Inflammatory macrophage treated with lipopolysaccharide for 4 hours (primary cell): ENCODE measurements around the gene USP17L30.
"Not testable (repeated sequence)": the region's sequence is repeated elsewhere in the genome, so short reads cannot be mapped to it uniquely, and the experiment has no call there.

ENCODE experiments used
- DNase-seq: peaks from one replicate; pipeline ENCODE4 v3.0.0-alpha.2; 2020

The USP17L30 gene

DNA sequence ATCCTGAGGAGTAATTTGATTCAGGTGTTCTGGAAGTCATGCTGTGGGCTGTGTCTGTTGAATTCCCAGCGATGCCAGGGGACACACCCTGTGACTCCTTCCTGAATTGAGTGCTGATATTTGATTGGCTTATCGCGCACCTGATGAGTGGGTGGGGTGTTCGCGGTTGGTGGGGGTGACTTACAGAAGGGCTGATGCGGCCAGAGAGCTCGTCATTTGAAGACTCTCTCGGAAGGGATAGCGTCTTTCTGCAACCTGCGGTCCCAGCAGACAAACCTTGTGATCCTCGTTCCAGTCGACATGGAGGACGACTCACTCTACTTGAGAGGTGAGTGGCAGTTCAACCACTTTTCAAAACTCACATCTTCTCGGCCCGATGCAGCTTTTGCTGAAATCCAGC, at the start of gene USP17L30:
Gene USP17L30 (plus strand): TSS at position 301 of the 400 bp plus-strand sequence. CDS start 0 bp downstream, at position 301.
- not testable (repeated sequence) for DNase-seq

GRCh38 chr4:9324191-9324590, 38.7 kb upstream of the USP17L30 start:
- not testable (repeated sequence) for DNase-seq

DNA sequence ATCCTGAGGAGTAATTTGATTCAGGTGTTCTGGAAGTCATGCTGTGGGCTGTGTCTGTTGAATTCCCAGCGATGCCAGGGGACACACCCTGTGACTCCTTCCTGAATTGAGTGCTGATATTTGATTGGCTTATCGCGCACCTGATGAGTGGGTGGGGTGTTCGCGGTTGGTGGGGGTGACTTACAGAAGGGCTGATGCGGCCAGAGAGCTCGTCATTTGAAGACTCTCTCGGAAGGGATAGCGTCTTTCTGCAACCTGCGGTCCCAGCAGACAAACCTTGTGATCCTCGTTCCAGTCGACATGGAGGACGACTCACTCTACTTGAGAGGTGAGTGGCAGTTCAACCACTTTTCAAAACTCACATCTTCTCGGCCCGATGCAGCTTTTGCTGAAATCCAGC, 38.1 kb upstream of the USP17L30 start, which contains the start of gene USP17L24:
Gene USP17L24 (plus strand): TSS at position 301 of the 400 bp plus-strand sequence. CDS start 0 bp downstream, at position 301.
- not testable (repeated sequence) for DNase-seq

GRCh38 chr4:9329611-9330010, 33.3 kb upstream of the USP17L30 start, which contains the start of gene USP17L25:
TSS of gene USP17L25 (plus strand) at chr4:9329911. CDS start at chr4:9329911, 0 bp downstream.
- not testable (repeated sequence) for DNase-seq

DNA sequence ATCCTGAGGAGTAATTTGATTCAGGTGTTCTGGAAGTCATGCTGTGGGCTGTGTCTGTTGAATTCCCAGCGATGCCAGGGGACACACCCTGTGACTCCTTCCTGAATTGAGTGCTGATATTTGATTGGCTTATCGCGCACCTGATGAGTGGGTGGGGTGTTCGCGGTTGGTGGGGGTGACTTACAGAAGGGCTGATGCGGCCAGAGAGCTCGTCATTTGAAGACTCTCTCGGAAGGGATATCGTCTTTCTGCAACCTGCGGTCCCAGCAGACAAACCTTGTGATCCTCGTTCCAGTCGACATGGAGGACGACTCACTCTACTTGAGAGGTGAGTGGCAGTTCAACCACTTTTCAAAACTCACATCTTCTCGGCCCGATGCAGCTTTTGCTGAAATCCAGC, 28.6 kb upstream of the USP17L30 start, which contains the start of gene USP17L26:
Gene USP17L26 (plus strand): TSS at position 301 of the 400 bp plus-strand sequence. CDS start 0 bp downstream, at position 301.
- DNase-seq: not testable (repeated sequence)

DNA sequence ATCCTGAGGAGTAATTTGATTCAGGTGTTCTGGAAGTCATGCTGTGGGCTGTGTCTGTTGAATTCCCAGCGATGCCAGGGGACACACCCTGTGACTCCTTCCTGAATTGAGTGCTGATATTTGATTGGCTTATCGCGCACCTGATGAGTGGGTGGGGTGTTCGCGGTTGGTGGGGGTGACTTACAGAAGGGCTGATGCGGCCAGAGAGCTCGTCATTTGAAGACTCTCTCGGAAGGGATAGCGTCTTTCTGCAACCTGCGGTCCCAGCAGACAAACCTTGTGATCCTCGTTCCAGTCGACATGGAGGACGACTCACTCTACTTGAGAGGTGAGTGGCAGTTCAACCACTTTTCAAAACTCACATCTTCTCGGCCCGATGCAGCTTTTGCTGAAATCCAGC, 23.8 kb upstream of the USP17L30 start, which contains the start of gene USP17L5:
Gene USP17L5 (plus strand): TSS at position 301 of the 400 bp plus-strand sequence. CDS start 0 bp downstream, at position 301.
- not testable (repeated sequence) for DNase-seq

DNA sequence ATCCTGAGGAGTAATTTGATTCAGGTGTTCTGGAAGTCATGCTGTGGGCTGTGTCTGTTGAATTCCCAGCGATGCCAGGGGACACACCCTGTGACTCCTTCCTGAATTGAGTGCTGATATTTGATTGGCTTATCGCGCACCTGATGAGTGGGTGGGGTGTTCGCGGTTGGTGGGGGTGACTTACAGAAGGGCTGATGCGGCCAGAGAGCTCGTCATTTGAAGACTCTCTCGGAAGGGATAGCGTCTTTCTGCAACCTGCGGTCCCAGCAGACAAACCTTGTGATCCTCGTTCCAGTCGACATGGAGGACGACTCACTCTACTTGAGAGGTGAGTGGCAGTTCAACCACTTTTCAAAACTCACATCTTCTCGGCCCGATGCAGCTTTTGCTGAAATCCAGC, 19.1 kb upstream of the USP17L30 start, which contains the start of gene USP17L27:
Gene USP17L27 (plus strand): TSS at position 301 of the 400 bp plus-strand sequence. CDS start 0 bp downstream, at position 301.
- DNase-seq: not testable (repeated sequence)

- DNase-seq: not testable (repeated sequence)
Measured at GRCh38 chr4:9348593-9348992, 14.3 kb upstream of the USP17L30 start, which contains the start of gene USP17L28. TSS of gene USP17L28 (plus strand) at chr4:9348893. CDS start at chr4:9348893, 0 bp downstream.

DNA sequence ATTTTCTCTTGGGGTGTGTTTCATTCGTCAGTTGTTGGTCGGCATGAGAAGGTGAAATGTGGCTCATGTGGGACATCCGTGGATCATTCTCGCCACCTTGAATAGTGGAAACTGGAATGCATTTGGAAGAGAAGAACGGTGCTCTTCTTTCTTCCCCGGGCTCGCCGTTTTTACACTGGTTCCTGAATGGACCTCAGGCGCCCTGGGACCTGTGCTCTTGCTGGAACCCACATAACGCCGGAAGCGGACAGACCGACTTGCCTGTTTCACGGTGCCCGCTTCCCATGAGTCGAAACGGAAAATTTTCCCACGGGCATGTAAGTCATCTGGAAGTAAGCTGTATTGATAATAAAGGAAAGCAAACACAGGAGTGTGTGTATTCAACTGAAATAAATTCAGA, 12.1 kb upstream of the USP17L30 start:
- DNase-seq: not testable (repeated sequence)

GRCh38 chr4:9353338-9353737, 9.6 kb upstream of the USP17L30 start, which contains the start of gene USP17L29:
TSS of gene USP17L29 (plus strand) at chr4:9353638. CDS start at chr4:9353638, 0 bp downstream.
- not testable (repeated sequence) for DNase-seq

DNA sequence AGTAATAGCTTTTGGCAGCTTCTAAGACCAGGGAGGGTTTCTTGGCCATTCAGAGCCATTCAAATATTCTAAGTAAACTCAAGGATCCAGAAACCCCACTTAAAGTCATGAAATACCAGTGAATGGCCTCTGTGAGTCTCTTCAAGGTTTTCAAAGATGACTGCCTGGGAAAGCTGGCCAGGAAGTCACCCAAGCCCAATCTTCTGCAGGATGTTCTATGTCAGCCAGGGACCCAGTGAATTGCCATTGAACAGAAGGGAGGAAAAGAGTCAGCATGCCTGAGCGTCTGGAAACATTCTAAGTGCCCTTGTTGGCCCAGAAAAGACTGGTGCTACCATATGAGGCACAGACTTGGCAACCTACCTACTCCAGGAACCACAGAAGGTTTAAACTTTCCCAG, 17.0 kb downstream of the USP17L30 start:
- not testable (repeated sequence) for DNase-seq

DNA sequence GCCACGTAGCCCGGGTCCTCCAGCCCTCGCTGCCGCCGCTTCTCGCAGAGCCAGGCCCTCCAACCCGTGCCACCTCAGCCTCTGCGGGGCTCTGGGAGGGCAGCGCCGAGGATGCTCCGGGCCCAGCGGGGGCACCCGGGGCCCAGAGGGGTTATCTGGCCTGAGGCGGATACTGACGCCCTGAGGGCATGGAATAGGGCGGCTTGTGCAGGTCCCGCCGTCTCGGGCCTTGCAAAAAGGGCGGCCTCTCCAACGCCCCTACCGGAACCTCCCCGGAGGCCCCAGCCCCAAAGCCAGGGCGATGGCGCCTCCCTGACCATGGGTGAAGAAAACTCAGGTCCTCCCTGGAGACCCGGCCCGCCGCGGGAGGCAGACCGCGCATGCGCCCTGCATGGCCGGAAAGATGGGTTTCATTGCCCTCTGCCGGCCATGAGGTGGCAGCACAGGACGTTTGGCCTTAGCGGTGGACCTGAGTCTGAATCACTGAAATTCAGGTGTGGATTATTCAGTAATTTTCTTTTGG, 18.1 kb downstream of the USP17L30 start:
- peak; percentile 2 for DNase-seq

- no peak for DNase-seq
Measured at GRCh38 chr4:9384126-9384525, 21.2 kb downstream of the USP17L30 start.

GRCh38 chr4:9389001-9389400, 26.1 kb downstream of the USP17L30 start:
- DNase-seq: not testable (repeated sequence)

GRCh38 chr4:9405774-9406173, 42.8 kb downstream of the USP17L30 start:
- not testable (repeated sequence) for DNase-seq

- not testable (repeated sequence) for DNase-seq
Measured at GRCh38 chr4:9406491-9406890, 43.6 kb downstream of the USP17L30 start.

DNA sequence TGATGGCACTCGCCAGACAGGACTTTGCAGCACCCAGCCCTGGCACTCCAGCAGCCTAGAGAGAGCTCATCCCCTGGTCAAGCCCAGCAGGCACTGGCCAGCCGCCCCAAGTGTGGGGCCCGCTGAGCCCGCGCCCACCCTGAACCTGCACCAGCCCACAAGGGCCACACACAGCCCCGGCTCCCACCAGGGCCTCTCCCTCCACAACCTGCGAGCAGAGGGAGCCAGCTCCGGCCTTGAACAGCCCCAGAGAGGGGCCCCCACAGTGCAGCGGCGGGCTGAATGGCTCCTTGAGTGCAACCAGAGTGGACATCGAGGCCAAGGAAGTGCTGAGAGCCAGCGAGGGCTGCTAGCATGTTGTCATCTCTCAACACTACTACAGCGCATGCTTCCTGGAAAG, 46.9 kb downstream of the USP17L30 start:
- no peak for DNase-seq
